ENCODE measurements around the gene YIPF5.

YIPF5 gene

DNA sequence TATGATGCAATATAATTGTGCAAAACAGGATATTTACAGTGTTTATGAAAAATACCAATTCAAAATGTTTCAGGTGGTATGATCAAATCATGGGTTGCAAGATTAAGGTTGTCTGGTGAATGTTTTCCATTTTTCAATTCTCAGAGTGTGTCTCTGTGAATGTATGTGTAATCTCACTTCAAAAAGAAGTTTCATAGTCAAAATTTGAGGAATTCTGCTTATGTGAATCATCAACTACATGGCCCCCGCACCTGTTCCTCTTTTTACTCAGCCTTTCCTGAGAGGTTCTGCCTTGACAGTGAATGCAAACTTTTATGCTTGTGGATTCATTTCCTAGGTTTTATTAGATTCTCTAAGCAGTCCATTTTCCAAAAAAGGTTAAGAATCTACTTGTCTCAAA, 32.3 kb upstream of the YIPF5 start:
- H3K14ac ChIP-seq (ENCODE audit: low read length), result no peak overlapping the region
- H3K36me3 ChIP-seq (ENCODE audit: control insufficient read depth in 1 of 2, insufficient read depth in 2 of 2, low read length in 2 of 2), result no peaks in the 10 kb centered on the region
- no peak overlapping the region for H3K4me2 ChIP-seq (ENCODE audit: low read length)
- H2AFZ ChIP-seq (ENCODE audit: insufficient read depth, low read length, poor library complexity), result no peak overlapping the region
- H2AK5ac ChIP-seq (ENCODE audit: low read length), result no peak overlapping the region
- no peaks in the 10 kb centered on the region for H3K79me2 ChIP-seq (ENCODE audit: control insufficient read depth, insufficient read depth, low read length, poor library complexity)
- H3K4ac ChIP-seq (ENCODE audit: low read depth, low read length), result no peak overlapping the region
- no peak overlapping the region for H4K8ac ChIP-seq (ENCODE audit: low read depth, low read length)
- no peak overlapping the region for H3K4me3 ChIP-seq (ENCODE audit: low read depth, low read length)
- H3K18ac ChIP-seq (ENCODE audit: low read length), result no peak overlapping the region
- no peak overlapping the region for H2BK12ac ChIP-seq (ENCODE audit: low read length)
- H3K9me3 ChIP-seq (ENCODE audit: insufficient read depth, low read depth, low read length), result no peaks in the 10 kb centered on the region
- no peaks in the 10 kb centered on the region for H3K79me1 ChIP-seq (ENCODE audit: low read length)
- H3K4me1 ChIP-seq (ENCODE audit: control insufficient read depth in 1 of 2, insufficient read depth in 2 of 2, low read length in 2 of 2), result peaks cover 0 to 5% of the 10 kb centered on the region in 2 experiments
- no peak overlapping the region for H2BK120ac ChIP-seq (ENCODE audit: insufficient read depth, low read length, poor library complexity)
- H4K12ac ChIP-seq (ENCODE audit: low read depth, low read length), result no peak overlapping the region
- peaks cover 3% of the 10 kb centered on the region for H3K27me3 ChIP-seq (ENCODE audit: insufficient read depth, low read length)
- H4K91ac ChIP-seq (ENCODE audit: low read depth, low read length), result no peak overlapping the region
- peak; percentile 12 to 55 for DNase-seq
- WGBS (ENCODE audit: extremely low coverage, insufficient coverage, insufficient read length), result no CpG with 5 or more reads among the region's 1 CpG
- H3K9ac ChIP-seq (ENCODE audit: low read length), result no peak overlapping the region
- H2BK5ac ChIP-seq (ENCODE audit: low read depth, low read length, poor library complexity), result no peak overlapping the region
- no peak overlapping the region for H3K27ac ChIP-seq (ENCODE audit: low read depth, low read length)
- no peak overlapping the region for H3K23ac ChIP-seq (ENCODE audit: low read length)

GRCh38 chr5:144202072-144202471, 31.6 kb upstream of the YIPF5 start:
- Histone ChIP-seq H3K23ac (ENCODE audit: low read length) (no peak overlapping the region), H3K27ac (ENCODE audit: low read depth, low read length) (no peak overlapping the region), H2BK5ac (ENCODE audit: low read depth, low read length, poor library complexity) (no peak overlapping the region), H3K79me1 (ENCODE audit: low read length) (no peaks in the 10 kb centered on the region), H3K27me3 (ENCODE audit: insufficient read depth, low read length) (peaks cover 3% of the 10 kb centered on the region), H2BK12ac (ENCODE audit: low read length) (no peak overlapping the region), H3K79me2 (ENCODE audit: control insufficient read depth, insufficient read depth, low read length, poor library complexity) (no peaks in the 10 kb centered on the region), H4K8ac (ENCODE audit: low read depth, low read length) (no peak overlapping the region), H3K18ac (ENCODE audit: low read length) (no peak overlapping the region), H3K9ac (ENCODE audit: low read length) (no peak overlapping the region), H4K12ac (ENCODE audit: low read depth, low read length) (no peak overlapping the region), H2AK5ac (ENCODE audit: low read length) (no peak overlapping the region), H3K14ac (ENCODE audit: low read length) (no peak overlapping the region), H2BK120ac (ENCODE audit: insufficient read depth, low read length, poor library complexity) (no peak overlapping the region), H4K91ac (ENCODE audit: low read depth, low read length) (no peak overlapping the region), H3K4ac (ENCODE audit: low read depth, low read length) (no peak overlapping the region), H3K9me3 (ENCODE audit: insufficient read depth, low read depth, low read length) (no peaks in the 10 kb centered on the region), H3K4me2 (ENCODE audit: low read length) (no peak overlapping the region), H3K4me3 (ENCODE audit: low read depth, low read length) (no peak overlapping the region), H3K36me3 (ENCODE audit: control insufficient read depth in 1 of 2, insufficient read depth in 2 of 2, low read length in 2 of 2) (no peaks in the 10 kb centered on the region), H3K4me1 (ENCODE audit: control insufficient read depth in 1 of 2, insufficient read depth in 2 of 2, low read length in 2 of 2) (peaks cover 0 to 5% of the 10 kb centered on the region in 2 experiments), H2AFZ (ENCODE audit: insufficient read depth, low read length, poor library complexity) (no peak overlapping the region)
- no CpG with 5 or more reads among the region's 10 CpGs for WGBS (ENCODE audit: extremely low coverage, insufficient coverage, insufficient read length)
- DNase-seq, result no peak

DNA sequence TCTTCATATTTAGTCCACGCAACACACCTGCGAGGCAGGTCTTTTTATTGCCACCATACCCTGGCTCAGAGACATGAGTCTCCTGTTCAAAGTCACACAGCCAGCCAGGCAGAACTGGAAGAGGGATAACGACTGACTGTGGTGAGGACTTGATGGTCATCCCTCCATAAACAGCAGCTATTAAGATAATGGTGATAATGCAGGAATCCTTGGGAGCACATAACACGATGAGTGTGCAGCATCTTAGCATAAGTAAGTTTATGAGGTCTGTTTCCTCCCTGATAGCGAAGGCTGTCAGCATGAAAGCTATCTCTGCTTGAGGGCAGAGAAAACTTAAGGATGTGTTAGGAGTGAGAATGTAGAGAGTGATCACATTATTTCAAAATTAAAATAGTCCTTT, 31.1 kb upstream of the YIPF5 start:
- Histone ChIP-seq H2AK5ac (ENCODE audit: low read length) (no peak overlapping the region), H3K4me2 (ENCODE audit: low read length) (no peak overlapping the region), H2AFZ (ENCODE audit: insufficient read depth, low read length, poor library complexity) (no peak overlapping the region), H3K23ac (ENCODE audit: low read length) (no peak overlapping the region), H3K9me3 (ENCODE audit: insufficient read depth, low read depth, low read length) (no peaks in the 10 kb centered on the region), H3K4me1 (ENCODE audit: control insufficient read depth in 1 of 2, insufficient read depth in 2 of 2, low read length in 2 of 2) (peaks cover 0 to 5% of the 10 kb centered on the region in 2 experiments), H4K91ac (ENCODE audit: low read depth, low read length) (no peak overlapping the region), H3K9ac (ENCODE audit: low read length) (no peak overlapping the region), H4K8ac (ENCODE audit: low read depth, low read length) (no peak overlapping the region), H3K79me1 (ENCODE audit: low read length) (no peaks in the 10 kb centered on the region), H4K12ac (ENCODE audit: low read depth, low read length) (no peak overlapping the region), H3K36me3 (ENCODE audit: control insufficient read depth in 1 of 2, insufficient read depth in 2 of 2, low read length in 2 of 2) (no peaks in the 10 kb centered on the region), H3K4ac (ENCODE audit: low read depth, low read length) (no peak overlapping the region), H2BK12ac (ENCODE audit: low read length) (no peak overlapping the region), H3K4me3 (ENCODE audit: low read depth, low read length) (no peak overlapping the region), H3K14ac (ENCODE audit: low read length) (no peak overlapping the region), H2BK120ac (ENCODE audit: insufficient read depth, low read length, poor library complexity) (no peak overlapping the region), H2BK5ac (ENCODE audit: low read depth, low read length, poor library complexity) (no peak overlapping the region), H3K27ac (ENCODE audit: low read depth, low read length) (no peak overlapping the region), H3K18ac (ENCODE audit: low read length) (no peak overlapping the region), H3K79me2 (ENCODE audit: control insufficient read depth, insufficient read depth, low read length, poor library complexity) (no peaks in the 10 kb centered on the region), H3K27me3 (ENCODE audit: insufficient read depth, low read length) (peaks cover 3% of the 10 kb centered on the region)
- no peak for DNase-seq
- WGBS (ENCODE audit: extremely low coverage, insufficient coverage, insufficient read length), result no CpG with 5 or more reads among the region's 5 CpGs

- Histone ChIP-seq H2BK5ac (ENCODE audit: low read depth, low read length, poor library complexity) (no peak overlapping the region), H3K23ac (ENCODE audit: low read length) (no peak overlapping the region), H3K9ac (ENCODE audit: low read length) (no peak overlapping the region), H3K18ac (ENCODE audit: low read length) (no peak overlapping the region), H3K36me3 (ENCODE audit: control insufficient read depth in 1 of 2, insufficient read depth in 2 of 2, low read length in 2 of 2) (no peaks in the 10 kb centered on the region), H3K4ac (ENCODE audit: low read depth, low read length) (no peak overlapping the region), H3K4me1 (ENCODE audit: control insufficient read depth in 1 of 2, insufficient read depth in 2 of 2, low read length in 2 of 2) (no peaks in the 10 kb centered on the region), H3K4me2 (ENCODE audit: low read length) (no peak overlapping the region), H4K91ac (ENCODE audit: low read depth, low read length) (no peak overlapping the region), H3K14ac (ENCODE audit: low read length) (no peak overlapping the region), H4K12ac (ENCODE audit: low read depth, low read length) (no peak overlapping the region), H3K27ac (ENCODE audit: low read depth, low read length) (no peak overlapping the region), H3K79me2 (ENCODE audit: control insufficient read depth, insufficient read depth, low read length, poor library complexity) (no peaks in the 10 kb centered on the region), H4K8ac (ENCODE audit: low read depth, low read length) (no peak overlapping the region), H3K27me3 (ENCODE audit: insufficient read depth, low read length) (no peaks in the 10 kb centered on the region), H2AFZ (ENCODE audit: insufficient read depth, low read length, poor library complexity) (no peak overlapping the region), H3K9me3 (ENCODE audit: insufficient read depth, low read depth, low read length) (no peaks in the 10 kb centered on the region), H2BK12ac (ENCODE audit: low read length) (no peak overlapping the region), H2BK120ac (ENCODE audit: insufficient read depth, low read length, poor library complexity) (no peak overlapping the region), H3K79me1 (ENCODE audit: low read length) (no peaks in the 10 kb centered on the region), H2AK5ac (ENCODE audit: low read length) (no peak overlapping the region), H3K4me3 (ENCODE audit: low read depth, low read length) (no peak overlapping the region)
- no peak for DNase-seq
- no CpG with 5 or more reads among the region's 3 CpGs for WGBS (ENCODE audit: extremely low coverage, insufficient coverage, insufficient read length)
These were observed 27.9 kb upstream of the YIPF5 start for GRCh38 chr5:144198386-144198785.

Measured in trophoblast cell (in vitro differentiated cells and primary cell).